Measurements from ENCODE around the gene USP34. TPM values are rescaled to one million over a fixed set of nuclear protein-coding genes. Genes with fewer than 3 reads are reported as not detected.

Gene USP34
- total RNA-seq, 2 donors from 2014 or later, result 66.0 to 76.0 TPM

DNA sequence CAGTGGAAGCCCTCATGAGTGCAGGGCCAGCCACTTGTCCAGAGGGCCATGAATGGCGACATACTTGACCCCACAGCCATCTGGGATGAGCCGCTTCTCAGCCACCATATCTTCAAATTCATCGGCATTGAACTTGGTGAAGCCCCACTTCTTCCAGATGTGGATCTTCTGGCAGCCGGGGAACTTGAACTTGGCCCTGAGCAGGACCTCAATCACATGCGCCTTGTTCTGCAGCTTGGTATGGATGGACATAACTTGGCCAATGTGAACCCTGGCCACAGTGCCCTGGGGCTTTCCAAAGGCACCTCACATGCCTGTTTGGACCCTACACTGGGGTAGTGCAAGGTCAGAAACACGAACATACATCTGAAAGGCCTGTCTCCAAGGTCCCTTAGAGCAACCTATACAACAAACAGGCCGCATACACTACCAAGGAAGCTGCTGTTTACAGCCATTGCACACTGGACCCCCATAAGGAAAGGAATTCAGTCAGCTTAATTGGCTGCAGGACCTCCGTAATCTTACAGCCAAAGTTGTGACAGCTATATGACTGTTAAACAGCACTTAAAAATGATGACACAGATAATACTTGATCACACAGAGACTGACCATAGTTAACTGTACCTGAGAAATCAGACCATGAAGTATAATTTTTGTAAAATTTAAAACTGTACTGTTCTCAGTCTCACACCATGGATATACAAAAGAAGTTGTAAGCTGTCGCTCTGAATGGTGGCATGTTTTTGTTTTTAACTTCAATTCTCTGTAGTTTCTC, 53.8 kb downstream of the USP34 start:
- H3K9me3 ChIP-seq, result no peaks in the 10 kb centered on the region
- no peaks in the 10 kb centered on the region for H3K27me3 ChIP-seq
- TF ChIP-seq, protein P1, sequence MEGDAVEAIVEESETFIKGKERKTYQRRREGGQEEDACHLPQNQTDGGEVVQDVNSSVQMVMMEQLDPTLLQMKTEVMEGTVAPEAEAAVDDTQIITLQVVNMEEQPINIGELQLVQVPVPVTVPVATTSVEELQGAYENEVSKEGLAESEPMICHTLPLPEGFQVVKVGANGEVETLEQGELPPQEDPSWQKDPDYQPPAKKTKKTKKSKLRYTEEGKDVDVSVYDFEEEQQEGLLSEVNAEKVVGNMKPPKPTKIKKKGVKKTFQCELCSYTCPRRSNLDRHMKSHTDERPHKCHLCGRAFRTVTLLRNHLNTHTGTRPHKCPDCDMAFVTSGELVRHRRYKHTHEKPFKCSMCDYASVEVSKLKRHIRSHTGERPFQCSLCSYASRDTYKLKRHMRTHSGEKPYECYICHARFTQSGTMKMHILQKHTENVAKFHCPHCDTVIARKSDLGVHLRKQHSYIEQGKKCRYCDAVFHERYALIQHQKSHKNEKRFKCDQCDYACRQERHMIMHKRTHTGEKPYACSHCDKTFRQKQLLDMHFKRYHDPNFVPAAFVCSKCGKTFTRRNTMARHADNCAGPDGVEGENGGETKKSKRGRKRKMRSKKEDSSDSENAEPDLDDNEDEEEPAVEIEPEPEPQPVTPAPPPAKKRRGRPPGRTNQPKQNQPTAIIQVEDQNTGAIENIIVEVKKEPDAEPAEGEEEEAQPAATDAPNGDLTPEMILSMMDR (IDR thresholded peaks at IDR 0.05), result no peak
- H3K4me1 ChIP-seq, result peaks cover 0 to 33% of the 10 kb centered on the region in 2 donors
- no peaks in the 10 kb centered on the region for H3K36me3 ChIP-seq
- no peak overlapping the region for H3K4me3 ChIP-seq
- no peak for DNase-seq (ENCODE audit: low spot score)
- no peak overlapping the region for H3K27ac ChIP-seq

DNA sequence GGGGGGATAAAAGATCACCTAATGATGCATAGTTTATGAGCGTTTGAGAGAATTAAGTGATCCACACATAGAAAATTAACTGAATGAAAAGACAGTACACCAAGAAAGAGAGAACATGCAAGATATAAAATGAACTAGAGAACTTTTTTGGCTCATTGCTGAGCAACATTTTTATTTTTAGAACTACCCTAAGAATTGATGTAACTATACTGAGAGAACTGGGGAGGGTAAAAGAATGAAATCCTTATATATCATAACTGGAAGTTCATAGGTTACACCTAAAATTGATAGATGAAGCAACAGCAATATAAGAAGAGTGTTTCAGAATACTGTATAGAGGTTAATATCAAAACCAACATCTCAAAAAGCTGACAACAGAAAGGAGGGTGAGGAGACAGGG, 55.6 kb downstream of the USP34 start:
- Histone ChIP-seq H3K27ac (no peak overlapping the region), H3K36me3 (no peaks in the 10 kb centered on the region), H3K27me3 (no peaks in the 10 kb centered on the region), H3K4me3 (no peak overlapping the region), H3K9me3 (no peaks in the 10 kb centered on the region), H3K4me1 (peaks cover 0 to 18% of the 10 kb centered on the region in 2 donors)
- TF ChIP-seq, protein P1 (IDR thresholded peaks at IDR 0.05), result no peak
- DNase-seq (ENCODE audit: low spot score), result no peak

DNA sequence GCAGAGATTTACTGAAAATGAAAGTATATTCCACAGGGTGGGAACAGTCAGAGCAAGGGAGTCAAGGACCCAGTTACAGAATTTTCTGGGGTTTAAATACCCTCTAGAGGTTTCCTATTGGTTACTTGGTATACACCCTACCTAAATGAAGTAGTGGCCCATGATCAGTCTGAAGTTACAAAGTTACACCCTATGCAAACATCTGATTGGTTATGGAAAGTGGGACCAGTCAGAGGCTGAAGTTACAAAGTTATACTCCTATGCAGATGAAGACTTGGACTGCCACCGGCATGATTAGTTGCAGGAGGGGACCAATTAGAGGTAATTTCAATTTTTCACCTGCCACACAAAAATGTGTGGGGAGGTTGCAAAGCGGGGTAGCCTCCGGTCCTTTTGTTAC, 56.2 kb downstream of the USP34 start:
- DNase-seq (ENCODE audit: low spot score), result no peak
- no peaks in the 10 kb centered on the region for H3K36me3 ChIP-seq
- H3K27ac ChIP-seq, result no peak overlapping the region
- TF ChIP-seq, protein P1 (IDR thresholded peaks at IDR 0.05), result no peak
- H3K27me3 ChIP-seq, result no peaks in the 10 kb centered on the region
- peaks cover 0 to 18% of the 10 kb centered on the region in 2 donors for H3K4me1 ChIP-seq
- no peaks in the 10 kb centered on the region for H3K9me3 ChIP-seq
- no peak overlapping the region for H3K4me3 ChIP-seq

DNA sequence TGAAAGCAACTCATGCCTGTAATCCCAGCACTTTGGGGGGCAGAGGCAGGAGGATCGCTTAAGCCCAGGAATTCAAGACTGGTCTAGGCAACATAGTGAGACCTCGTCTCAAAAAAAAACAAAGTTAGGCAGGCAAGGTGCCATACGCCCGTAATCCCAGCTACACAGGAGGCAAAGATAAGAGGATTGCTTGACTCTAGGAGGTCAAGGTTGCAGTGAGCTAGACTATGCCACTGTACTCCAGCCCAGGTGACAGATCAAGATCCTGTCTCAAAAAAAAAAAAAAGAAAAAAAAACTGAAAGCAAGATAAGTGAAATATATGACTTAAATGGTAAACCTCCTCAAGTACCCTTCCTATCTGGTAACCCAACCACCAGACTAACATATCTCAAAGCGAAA, 59.8 kb downstream of the USP34 start:
- Histone ChIP-seq H3K9me3 (no peaks in the 10 kb centered on the region), H3K27ac (no peak overlapping the region), H3K4me3 (no peak overlapping the region), H3K27me3 (no peaks in the 10 kb centered on the region), H3K36me3 (no peaks in the 10 kb centered on the region), H3K4me1 (peaks cover 0 to 18% of the 10 kb centered on the region in 2 donors)
- TF ChIP-seq, protein P1 (IDR thresholded peaks at IDR 0.05), result no peak
- no peak for DNase-seq (ENCODE audit: low spot score)

DNA sequence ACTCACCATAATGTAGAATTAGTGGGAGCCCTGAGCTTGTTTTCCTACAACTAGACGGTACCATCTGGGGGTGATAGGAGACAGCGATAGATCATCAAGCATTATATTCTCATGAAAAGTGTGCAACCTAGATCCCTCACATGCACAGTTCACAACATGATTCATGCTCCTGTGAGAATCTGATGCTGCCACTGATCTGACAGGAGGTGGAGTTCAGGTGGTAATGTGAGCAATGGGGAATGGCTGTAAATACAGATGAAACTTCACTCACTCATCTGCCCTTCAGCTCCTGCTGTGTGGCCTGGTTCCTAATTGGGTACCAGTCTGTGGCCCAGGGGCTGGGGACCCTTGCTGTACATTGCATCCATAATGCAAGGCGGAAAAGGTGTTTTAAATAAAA, 60.7 kb downstream of the USP34 start:
- Histone ChIP-seq H3K9me3 (no peaks in the 10 kb centered on the region), H3K4me3 (no peak overlapping the region), H3K4me1 (peaks cover 0 to 13% of the 10 kb centered on the region in 2 donors), H3K27ac (no peak overlapping the region), H3K27me3 (no peaks in the 10 kb centered on the region), H3K36me3 (peaks cover 7% of the 10 kb centered on the region)
- TF ChIP-seq, protein P1 (IDR thresholded peaks at IDR 0.05), result no peak
- no peak for DNase-seq (ENCODE audit: low spot score)

DNA sequence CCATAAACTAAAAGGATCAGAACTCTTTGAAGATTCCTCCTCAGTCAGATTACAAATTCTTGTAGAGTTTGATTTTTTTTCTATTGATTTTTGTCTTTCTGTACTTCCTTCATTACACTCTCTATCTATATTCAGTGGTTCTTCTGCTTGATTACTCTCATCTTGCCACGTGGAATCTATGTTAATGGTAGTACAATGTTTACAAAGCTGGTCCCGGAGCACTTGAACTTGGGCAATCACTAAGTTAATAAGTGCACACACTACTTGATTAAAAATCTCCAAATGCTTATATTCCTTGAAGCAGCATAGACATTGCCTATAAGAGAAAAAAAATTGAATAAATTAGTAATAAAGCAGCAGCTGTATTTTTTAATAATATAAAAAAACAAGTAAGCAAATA, 65.1 kb downstream of the USP34 start:
- DNase-seq (ENCODE audit: low spot score), result no peak
- H3K4me3 ChIP-seq, result no peak overlapping the region
- H3K9me3 ChIP-seq, result no peaks in the 10 kb centered on the region
- H3K27ac ChIP-seq, result no peak overlapping the region
- TF ChIP-seq, protein P1 (IDR thresholded peaks at IDR 0.05), result no peak
- no peaks in the 10 kb centered on the region for H3K27me3 ChIP-seq
- H3K4me1 ChIP-seq, result no peaks in the 10 kb centered on the region
- peaks cover 15% of the 10 kb centered on the region for H3K36me3 ChIP-seq
